ENCODE data around the gene REG3A.

The REG3A gene

DNA sequence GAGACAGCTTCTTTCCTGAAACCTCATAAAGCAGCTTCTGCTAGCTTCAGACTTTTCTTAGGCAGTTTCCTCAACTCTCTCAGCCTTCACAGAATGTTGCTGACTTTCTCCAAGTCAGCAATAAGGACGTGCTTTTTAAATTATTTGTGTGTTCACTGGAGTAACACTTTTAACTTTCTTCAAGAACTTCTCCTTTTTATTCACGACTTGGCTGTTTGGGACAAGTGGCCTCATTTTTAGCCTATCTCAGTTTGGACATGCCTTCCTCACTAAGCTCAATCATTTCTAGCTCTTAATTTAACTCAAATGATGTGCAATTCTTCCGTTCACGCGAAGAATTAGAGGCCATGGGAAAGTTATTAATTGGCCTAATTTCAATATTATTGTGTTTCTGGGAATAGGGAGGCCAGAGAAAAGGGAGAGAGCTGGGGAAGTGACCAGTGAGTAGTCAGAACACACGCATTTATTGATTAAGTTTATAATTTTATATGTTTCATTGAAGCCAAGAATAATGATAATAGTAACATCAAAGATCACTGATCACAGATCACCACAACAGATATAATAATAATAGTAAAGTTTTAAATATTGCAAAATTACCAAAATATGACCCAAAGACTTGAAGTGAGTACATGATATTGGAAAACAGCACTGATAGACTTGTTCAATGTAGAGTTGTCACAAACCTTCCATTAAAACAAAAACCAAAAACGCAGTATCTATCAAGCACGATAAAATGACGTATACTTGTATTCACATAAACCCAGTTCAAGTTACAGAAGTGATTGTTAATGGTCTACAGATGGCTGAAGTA, 34.4 kb downstream of the REG3A start:
- TF ChIP-seq, protein P1, sequence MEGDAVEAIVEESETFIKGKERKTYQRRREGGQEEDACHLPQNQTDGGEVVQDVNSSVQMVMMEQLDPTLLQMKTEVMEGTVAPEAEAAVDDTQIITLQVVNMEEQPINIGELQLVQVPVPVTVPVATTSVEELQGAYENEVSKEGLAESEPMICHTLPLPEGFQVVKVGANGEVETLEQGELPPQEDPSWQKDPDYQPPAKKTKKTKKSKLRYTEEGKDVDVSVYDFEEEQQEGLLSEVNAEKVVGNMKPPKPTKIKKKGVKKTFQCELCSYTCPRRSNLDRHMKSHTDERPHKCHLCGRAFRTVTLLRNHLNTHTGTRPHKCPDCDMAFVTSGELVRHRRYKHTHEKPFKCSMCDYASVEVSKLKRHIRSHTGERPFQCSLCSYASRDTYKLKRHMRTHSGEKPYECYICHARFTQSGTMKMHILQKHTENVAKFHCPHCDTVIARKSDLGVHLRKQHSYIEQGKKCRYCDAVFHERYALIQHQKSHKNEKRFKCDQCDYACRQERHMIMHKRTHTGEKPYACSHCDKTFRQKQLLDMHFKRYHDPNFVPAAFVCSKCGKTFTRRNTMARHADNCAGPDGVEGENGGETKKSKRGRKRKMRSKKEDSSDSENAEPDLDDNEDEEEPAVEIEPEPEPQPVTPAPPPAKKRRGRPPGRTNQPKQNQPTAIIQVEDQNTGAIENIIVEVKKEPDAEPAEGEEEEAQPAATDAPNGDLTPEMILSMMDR (IDR thresholded peaks at IDR 0.05; ENCODE audit: low read depth, low read length), result no peak

DNA sequence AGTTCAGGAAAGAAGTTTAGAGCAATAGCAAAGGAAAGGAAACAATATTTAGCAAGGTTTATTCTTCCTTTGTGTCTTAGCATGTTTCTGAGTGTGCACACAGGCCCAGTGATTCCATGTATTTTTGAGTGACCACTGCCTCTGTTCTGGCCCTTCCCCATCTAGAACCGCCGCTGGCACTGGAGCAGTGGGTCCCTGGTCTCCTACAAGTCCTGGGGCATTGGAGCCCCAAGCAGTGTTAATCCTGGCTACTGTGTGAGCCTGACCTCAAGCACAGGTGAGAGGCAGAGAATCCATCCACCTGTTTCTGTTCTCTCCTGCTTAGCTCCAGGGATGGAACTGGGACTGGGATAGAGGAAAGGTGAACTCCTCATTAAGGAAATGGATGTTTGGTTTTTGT, 36.9 kb downstream of the REG3A start:
- no peak overlapping the region for H3K4me3 ChIP-seq (ENCODE audit: low read depth, low read length)
- TF ChIP-seq, protein P1 (IDR thresholded peaks at IDR 0.05; ENCODE audit: low read depth, low read length), result no peak

More for the DNA sequence above, 34.4 kb downstream of the REG3A start:
- H3K4me3 ChIP-seq (ENCODE audit: low read depth, low read length), result no peak overlapping the region

DNA sequence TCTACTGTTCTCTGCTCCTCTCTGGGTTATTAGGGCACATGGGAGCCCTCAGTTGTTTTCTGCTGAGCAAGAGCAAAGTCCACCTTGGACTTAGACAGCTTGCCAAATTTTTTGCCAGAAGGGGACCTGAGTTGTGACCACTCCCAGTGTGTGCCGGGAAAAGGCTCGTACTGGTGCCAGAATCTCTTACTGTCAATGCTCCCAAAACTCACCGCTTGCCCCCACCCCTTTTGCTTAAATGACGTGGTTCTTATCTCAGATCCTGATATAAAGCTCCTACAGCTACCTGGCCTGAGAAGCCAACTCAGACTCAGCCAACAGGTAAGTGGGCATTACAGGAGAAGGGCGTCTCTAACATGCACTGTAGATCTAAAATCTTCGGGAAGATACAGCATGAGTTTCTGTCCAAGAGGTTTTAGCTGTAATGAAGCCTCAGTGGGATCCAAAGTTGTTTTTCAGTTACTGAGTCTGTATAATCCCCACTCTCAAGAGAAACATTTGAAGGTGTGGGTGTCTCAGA, 39.3 kb downstream of the REG3A start, which contains the start of gene REG1A:
TSS of gene REG1A (plus strand) at position 295 of the 520 bp plus-strand sequence. CDS start 374 bp downstream, outside the sequence.
- no peak within 1 kb of the TSS for H3K4me3 ChIP-seq (ENCODE audit: low read depth, low read length)
- TF ChIP-seq, protein P1 (IDR thresholded peaks at IDR 0.05; ENCODE audit: low read depth, low read length), result no peak

DNA sequence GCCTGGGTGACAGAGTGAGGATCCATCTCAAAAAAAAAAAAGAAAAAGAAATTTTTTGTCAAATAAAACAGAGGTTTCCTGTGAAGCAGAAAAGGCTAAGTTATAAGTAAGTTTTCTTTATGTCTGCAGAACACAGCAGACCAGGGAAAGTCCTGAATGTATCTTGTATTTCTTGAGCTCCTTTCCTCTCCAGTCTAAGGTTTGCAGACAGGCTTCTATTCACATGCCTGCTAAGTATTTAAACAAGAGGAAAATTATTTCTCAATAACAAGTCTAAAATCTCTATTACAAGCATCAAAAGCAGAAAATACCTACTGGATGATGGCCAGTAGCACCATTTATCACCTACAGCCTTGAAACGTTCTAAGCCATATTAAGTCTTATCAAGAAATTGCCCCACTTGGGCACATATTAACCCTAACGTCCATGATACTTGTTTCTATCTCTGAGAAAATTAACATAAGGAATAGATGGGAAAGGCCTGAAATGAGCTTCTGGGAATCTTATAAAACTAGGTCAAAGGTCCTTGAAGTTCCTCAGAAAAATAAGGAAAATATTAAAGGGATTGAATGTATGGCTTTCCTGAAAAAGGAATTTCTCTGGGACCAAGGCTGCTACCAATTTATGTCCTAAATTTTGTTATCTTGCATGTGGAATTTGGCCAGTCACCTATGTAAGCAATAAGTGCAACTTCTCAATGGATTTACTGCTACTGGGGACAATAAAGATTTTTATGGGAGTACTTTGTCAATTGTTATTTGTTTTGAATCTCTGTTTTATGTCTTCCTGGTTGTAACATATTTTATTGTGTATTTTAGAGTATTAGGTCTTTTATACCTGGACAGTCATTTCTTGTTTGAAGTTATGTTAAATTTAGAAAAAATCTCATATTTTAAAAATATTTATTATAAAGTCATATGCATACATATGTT, 42.3 kb downstream of the REG3A start:
- TF ChIP-seq, protein P1 (IDR thresholded peaks at IDR 0.05; ENCODE audit: low read depth, low read length), result no peak
- no peak overlapping the region for H3K4me3 ChIP-seq (ENCODE audit: low read depth, low read length)

DNA sequence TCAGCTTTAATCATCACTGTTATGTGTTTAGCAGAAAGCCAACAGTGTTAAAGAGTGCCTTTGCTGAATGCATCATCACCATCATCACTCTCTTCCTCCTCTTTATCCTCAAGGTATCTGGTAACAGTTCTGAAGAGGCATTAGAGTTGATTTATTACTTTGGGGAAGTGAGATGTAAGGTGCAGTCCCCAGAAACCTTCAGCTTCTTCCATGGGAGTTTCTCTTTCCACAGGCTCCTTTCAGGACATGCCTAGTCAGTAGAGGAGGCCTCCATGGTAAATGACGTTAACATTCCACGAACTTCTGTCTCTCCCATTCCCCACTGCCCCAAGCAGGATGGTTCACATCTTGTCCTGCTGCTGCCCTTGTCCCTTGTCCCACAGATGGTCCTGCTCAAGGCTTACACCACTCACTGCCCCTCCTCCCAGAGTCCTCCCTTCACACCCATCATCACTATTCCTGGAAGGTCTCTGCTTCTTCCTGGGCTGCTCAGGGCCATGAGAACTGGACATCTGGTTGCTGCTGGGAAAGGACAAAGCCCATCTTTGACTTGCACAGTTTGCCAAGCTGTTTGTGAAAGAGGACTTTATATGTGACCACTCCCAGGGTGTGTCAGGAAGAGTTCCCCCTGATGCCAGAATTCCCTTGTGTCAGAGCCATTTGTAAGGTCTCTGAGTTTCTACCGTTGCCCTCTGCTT, 44.6 kb downstream of the REG3A start:
- TF ChIP-seq, protein P1 (IDR thresholded peaks at IDR 0.05; ENCODE audit: low read depth, low read length), result no peak
- H3K4me3 ChIP-seq (ENCODE audit: low read depth, low read length), result no peak overlapping the region

DNA sequence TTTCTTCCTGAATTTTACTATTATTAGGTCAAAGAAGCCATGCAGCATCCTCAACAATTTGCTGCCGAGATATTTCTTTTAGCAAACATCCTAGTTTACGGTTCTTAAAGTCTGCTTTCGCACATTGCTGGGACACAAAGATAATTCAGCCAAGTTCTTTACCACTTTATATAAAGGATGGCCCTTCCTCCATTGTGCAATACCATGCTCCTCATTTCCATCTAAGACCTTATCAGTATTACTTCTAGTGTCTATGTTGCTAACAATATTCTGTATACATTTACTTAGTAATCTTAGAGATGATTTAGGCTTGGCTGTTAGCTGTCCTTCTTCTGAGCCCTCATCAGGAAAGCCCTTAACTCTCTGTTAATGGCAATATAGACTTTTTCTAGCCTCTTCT, 47.3 kb downstream of the REG3A start:
- TF ChIP-seq, protein P1 (IDR thresholded peaks at IDR 0.05; ENCODE audit: low read depth, low read length), result no peak
- H3K4me3 ChIP-seq (ENCODE audit: low read depth, low read length), result no peak overlapping the region
